ENCODE measurements around the gene COL6A2. TPM values are rescaled to one million over a fixed set of nuclear protein-coding genes. Genes with fewer than 3 reads are reported as not detected.

COL6A2 gene
- total RNA-seq, 1 experiment from 2014 or later: 87.0 TPM

DNA sequence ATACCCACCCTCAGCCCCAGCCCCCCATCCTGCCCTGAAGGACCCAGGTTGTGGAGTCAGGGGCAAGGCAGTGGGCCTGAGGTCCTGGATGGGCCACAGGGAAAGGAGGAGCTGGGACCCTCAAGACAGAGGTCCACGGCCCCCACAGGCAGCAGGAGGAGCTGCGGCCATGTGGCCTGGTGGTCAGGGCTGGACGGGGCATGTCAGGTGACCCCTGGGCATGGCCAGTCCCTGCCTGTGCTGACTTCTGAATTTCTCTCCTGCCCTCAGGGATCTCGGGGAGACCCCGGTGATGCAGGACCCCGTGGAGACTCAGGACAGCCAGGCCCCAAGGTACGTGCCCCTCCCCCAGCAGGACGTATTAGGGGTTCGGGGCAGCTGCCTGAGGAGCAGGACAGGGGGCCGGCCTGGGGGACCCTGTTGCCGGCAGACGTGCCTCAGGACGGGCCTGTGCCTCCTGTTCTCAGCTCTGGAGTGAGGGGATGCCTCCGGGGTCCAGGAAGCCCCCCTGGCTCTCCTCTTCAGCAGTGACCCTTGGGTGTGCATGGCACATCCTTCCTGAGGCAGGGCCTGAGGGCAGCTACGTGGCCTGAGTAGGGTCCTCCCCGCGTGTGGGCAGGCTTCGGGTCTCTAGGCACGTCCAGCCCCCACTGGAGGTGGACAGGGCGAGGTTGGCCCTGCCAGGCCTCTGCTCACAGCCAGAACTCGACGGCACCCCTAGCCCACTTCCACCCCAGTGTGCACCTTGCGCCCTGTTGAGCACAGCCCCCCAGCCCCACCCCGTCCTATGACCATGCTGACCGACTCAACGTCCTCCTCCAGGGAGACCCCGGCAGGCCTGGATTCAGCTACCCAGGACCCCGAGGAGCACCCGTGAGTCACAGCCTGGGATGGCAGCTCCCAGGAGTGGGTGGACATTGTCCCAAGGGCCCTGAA, 23.6 kb downstream of the COL6A2 start:
- Histone ChIP-seq H3K27me3 (ENCODE audit: insufficient read depth, low read length) (no peaks in the 10 kb centered on the region), H4K20me1 (ENCODE audit: insufficient read depth) (no peaks in the 10 kb centered on the region), H2AFZ (ENCODE audit: low read depth, low read length, poor library complexity, severe bottlenecking) (no peak overlapping the region), H3K27ac (ENCODE audit: low read depth, low read length) (no peak overlapping the region), H3K9ac (ENCODE audit: low read length) (no peak overlapping the region), H3K79me2 (ENCODE audit: insufficient read depth, low read length) (no peaks in the 10 kb centered on the region), H3K4me3 (replicated peaks in 1 of 2; ENCODE audit: low read depth in 1 of 2, low read length in 2 of 2) (no peak overlapping the region), H3K9me3 (ENCODE audit: control insufficient read depth in 1 of 2, insufficient read depth in 1 of 2, low read depth in 1 of 2, low read length in 2 of 2) (no peaks in the 10 kb centered on the region), H3K4me2 (ENCODE audit: low read length) (no peak overlapping the region), H3K36me3 (ENCODE audit: control insufficient read depth in 1 of 2, insufficient read depth in 2 of 2, low read length in 2 of 2) (no peaks in the 10 kb centered on the region; a peak in 1 of 4 replicates), H3K4me1 (ENCODE audit: control insufficient read depth in 1 of 2, insufficient read depth in 2 of 2, low read length in 2 of 2) (no peaks in the 10 kb centered on the region), H3K9me2 (ENCODE audit: insufficient read depth) (no peaks in the 10 kb centered on the region)
- DNase-seq (ENCODE audit: low read depth, low spot score) (no peak), ATAC-seq (no peak)
- intact Hi-C loops (cut with micrococcal nuclease): no loop called here
- POLR2A ChIA-PET: no interaction called here
- RAD21 ChIA-PET (ENCODE audit: low non-redundant PET in 1 of 2, low total read pairs in 2 of 2, uncharacterized antibody in 2 of 2, unreplicated experiment in 2 of 2): no interaction called here
- BruUV-seq (replicated peaks): no TSS peak
- TF ChIP-seq ELF1 (IDR thresholded peaks at IDR 0.05; ENCODE audit: borderline replicate concordance, low read depth) (no peak), POLR2AphosphoS5 (IDR thresholded peaks at IDR 0.05; ENCODE audit: low read depth, low read length) (no peak), EZH2 (IDR thresholded peaks at IDR 0.05) (no peak), POLR2A (IDR thresholded peaks at IDR 0.05; ENCODE audit: borderline replicate concordance, extremely low read depth, insufficient read depth, insufficient read length) (no peak)
- TF ChIP-seq, protein P1, sequence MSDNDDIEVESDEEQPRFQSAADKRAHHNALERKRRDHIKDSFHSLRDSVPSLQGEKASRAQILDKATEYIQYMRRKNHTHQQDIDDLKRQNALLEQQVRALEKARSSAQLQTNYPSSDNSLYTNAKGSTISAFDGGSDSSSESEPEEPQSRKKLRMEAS (IDR thresholded peaks at IDR 0.05): no peak
- TF ChIP-seq, protein P2, sequence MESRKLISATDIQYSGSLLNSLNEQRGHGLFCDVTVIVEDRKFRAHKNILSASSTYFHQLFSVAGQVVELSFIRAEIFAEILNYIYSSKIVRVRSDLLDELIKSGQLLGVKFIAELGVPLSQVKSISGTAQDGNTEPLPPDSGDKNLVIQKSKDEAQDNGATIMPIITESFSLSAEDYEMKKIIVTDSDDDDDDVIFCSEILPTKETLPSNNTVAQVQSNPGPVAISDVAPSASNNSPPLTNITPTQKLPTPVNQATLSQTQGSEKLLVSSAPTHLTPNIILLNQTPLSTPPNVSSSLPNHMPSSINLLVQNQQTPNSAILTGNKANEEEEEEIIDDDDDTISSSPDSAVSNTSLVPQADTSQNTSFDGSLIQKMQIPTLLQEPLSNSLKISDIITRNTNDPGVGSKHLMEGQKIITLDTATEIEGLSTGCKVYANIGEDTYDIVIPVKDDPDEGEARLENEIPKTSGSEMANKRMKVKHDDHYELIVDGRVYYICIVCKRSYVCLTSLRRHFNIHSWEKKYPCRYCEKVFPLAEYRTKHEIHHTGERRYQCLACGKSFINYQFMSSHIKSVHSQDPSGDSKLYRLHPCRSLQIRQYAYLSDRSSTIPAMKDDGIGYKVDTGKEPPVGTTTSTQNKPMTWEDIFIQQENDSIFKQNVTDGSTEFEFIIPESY (IDR thresholded peaks at IDR 0.05; ENCODE audit: extremely low read depth, insufficient replicate concordance, low read length): no peak
- CTCF ChIA-PET: no interaction called here

Data from HCT116 (cell line).